K562 (cell line): Measurements from ENCODE around the gene WNT7B. TPM values are rescaled to one million over a fixed set of nuclear protein-coding genes. Genes with fewer than 3 reads are reported as not detected.

Experiments used
- GABPB1 ChIP-seq: sonication (generic); formaldehyde crosslinking; IDR thresholded peaks from 2 replicates; pipeline ENCODE4 v1.8.0; 2022; ENCODE audit warnings: mild to moderate bottlenecking, missing genetic modification reagents
- HDAC2 ChIP-seq: fragments of 450-650 bp; IDR thresholded peaks from 2 replicates; pipeline ENCODE4 v1.6.1; 2016; ENCODE audit warnings: mild to moderate bottlenecking
- ILF3 ChIP-seq: fragments of 450-650 bp; IDR thresholded peaks from 2 replicates; pipeline ENCODE4 v1.6.1; 2018; ENCODE audit warnings: antibody characterized with exemption, mild to moderate bottlenecking, moderate library complexity, borderline replicate concordance
- MAFK ChIP-seq: IDR thresholded peaks from 2 replicates; pipeline ENCODE4 v1.6.1; 2011; ENCODE audit warnings: low read length, improper control_type of control experiment
- REST ChIP-seq, 2 experiments: fragments of 450-650 bp; formaldehyde crosslinking in 1 of 2; IDR thresholded peaks; 2 replicates each; pipeline versions ENCODE4 v1.4.0 to v1.6.1; 2014 to 2020; ENCODE audit warnings: mild to moderate bottlenecking in 2 of 2, borderline replicate concordance in 1 of 2, low read depth in 1 of 2
- SMC3 ChIP-seq: conservative IDR thresholded peaks from 2 replicates; pipeline ENCODE4 v1.6.1; 2011; ENCODE audit warnings: low read depth, low read length, improper control_type of control experiment; ENCODE audit not compliant: insufficient read depth
- VEZF1 ChIP-seq: fragments of 200-800 bp; sonication (Bioruptor generic); IDR thresholded peaks from 2 replicates; pipeline ENCODE4 v1.6.1; 2017; ENCODE audit warnings: missing genetic modification characterization, missing compliant biosample characterization
- ZFP36 ChIP-seq: fragments of 150-350 bp; IDR thresholded peaks from 2 replicates; pipeline ENCODE4 v1.6.1; 2018; ENCODE audit warnings: low read length, low read depth; ENCODE audit not compliant: partially characterized antibody
- polyA plus RNA-seq, 8 experiments: library from polyadenylated mRNA; depleted of rRNA in 4 of 8; stranded (reverse) in 5 of 8; unstranded in 3 of 8; fragments of >200 nt; fragmentation: Nextera tagmentation in 2 of 8; fragmentation: Illumina TruSeq in 1 of 8; extraction: Ambion mirVana in 2 of 8; extraction: Trizol in 1 of 8; gene quantifications; 2 replicates each; pipeline versions ENCODE4 v1.2.1 to v1.2.3, GENCODE V29; 2011 to 2014; ENCODE audit warnings: inconsistent platforms in 1 of 8, missing spikeins in 1 of 8
- total RNA-seq, 7 experiments: library from RNA; depleted of rRNA in 6 of 7; stranded (reverse); fragments of >200 nt in 6 of 7; fragmentation: Illumina TruSeq in 2 of 7; extraction: Trizol in 2 of 7; gene quantifications; 2 replicates each; pipeline versions ENCODE4 v1.2.1 to v1.2.3, GENCODE V29; 2011 to 2021; ENCODE audit warnings: low replicate concordance in 1 of 7
- TF ChIP-seq, protein P1 (sequence below), 3 experiments: IDR thresholded peaks in 2 of 3; conservative IDR thresholded peaks in 1 of 3; 2 replicates each; pipeline ENCODE4 v1.5.1; 2011 to 2012; ENCODE audit warnings: low read length in 3 of 3, mild to moderate bottlenecking in 3 of 3, control low read depth in 2 of 3, improper control_type of control experiment in 1 of 3, inconsistent platforms in 1 of 3, low read depth in 1 of 3, mixed read lengths in 1 of 3, moderate library complexity in 1 of 3; ENCODE audit not compliant: insufficient read depth in 2 of 3
- TF ChIP-seq, protein P2 (sequence below): sonication (generic); formaldehyde crosslinking; IDR thresholded peaks from 2 replicates; pipeline ENCODE4 v1.8.0; 2022; ENCODE audit warnings: mild to moderate bottlenecking, missing genetic modification reagents

WNT7B gene
- total and polyA plus RNA-seq, 9 of the 15 experiments (the other 6 are each of a cell fraction or from before 2014, with no cell fraction given), result not detected

DNA sequence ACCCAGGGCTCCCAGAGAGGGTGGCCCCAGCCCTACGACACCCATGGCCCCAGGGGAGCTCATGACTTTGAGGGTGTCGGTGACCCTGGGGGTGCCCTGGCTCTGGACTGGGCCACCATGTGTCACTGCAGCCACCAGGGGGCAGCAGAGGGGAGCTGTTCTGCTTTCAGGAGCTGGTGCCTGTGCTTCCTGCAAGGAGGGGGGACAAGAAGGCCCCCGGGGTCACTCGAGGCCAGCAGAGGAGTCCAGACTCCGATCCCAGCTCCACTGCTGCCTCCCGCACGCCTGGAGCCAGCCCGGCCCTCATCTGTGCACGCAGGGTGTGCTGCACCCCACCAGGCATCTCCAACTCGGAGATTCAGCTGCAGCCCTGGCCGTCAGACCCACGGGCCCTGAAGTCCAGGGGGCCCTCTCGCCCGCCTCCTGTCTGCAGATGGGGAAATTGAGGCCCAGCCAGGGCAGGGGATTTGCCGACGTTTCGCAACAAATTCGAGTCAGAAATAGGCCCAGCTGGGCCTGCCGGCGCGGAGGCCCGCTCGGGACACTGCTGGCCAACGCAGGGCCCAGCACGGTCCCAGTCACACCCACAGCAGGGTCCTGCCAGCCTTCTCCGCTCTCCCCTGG, 29.5 kb upstream of the WNT7B start (continued):
- TF ChIP-seq, protein P1, sequence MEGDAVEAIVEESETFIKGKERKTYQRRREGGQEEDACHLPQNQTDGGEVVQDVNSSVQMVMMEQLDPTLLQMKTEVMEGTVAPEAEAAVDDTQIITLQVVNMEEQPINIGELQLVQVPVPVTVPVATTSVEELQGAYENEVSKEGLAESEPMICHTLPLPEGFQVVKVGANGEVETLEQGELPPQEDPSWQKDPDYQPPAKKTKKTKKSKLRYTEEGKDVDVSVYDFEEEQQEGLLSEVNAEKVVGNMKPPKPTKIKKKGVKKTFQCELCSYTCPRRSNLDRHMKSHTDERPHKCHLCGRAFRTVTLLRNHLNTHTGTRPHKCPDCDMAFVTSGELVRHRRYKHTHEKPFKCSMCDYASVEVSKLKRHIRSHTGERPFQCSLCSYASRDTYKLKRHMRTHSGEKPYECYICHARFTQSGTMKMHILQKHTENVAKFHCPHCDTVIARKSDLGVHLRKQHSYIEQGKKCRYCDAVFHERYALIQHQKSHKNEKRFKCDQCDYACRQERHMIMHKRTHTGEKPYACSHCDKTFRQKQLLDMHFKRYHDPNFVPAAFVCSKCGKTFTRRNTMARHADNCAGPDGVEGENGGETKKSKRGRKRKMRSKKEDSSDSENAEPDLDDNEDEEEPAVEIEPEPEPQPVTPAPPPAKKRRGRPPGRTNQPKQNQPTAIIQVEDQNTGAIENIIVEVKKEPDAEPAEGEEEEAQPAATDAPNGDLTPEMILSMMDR (IDR thresholded peaks at IDR 0.05 in 2 of 3, conservative IDR thresholded peaks at IDR 0.05 in 1 of 3; ENCODE audit: insufficient read depth in 2 of 3, low read depth in 1 of 3, low read length in 3 of 3), result peak; percentile 82 to 90 (median 83)
- peak; percentile 39; the same call in 1 of the 2 replicates for TF ChIP-seq GABPB1 (CRISPR knock-in tag)
- TF ChIP-seq REST (IDR thresholded peaks at IDR 0.05; ENCODE audit: borderline replicate concordance), result peak; percentile 86
- TF ChIP-seq REST (CRISPR knock-in tag; IDR thresholded peaks at IDR 0.05; ENCODE audit: low read depth), result no peak
- TF ChIP-seq MAFK, result no peak
- peak; percentile 91 for TF ChIP-seq SMC3
- TF ChIP-seq, protein P2, sequence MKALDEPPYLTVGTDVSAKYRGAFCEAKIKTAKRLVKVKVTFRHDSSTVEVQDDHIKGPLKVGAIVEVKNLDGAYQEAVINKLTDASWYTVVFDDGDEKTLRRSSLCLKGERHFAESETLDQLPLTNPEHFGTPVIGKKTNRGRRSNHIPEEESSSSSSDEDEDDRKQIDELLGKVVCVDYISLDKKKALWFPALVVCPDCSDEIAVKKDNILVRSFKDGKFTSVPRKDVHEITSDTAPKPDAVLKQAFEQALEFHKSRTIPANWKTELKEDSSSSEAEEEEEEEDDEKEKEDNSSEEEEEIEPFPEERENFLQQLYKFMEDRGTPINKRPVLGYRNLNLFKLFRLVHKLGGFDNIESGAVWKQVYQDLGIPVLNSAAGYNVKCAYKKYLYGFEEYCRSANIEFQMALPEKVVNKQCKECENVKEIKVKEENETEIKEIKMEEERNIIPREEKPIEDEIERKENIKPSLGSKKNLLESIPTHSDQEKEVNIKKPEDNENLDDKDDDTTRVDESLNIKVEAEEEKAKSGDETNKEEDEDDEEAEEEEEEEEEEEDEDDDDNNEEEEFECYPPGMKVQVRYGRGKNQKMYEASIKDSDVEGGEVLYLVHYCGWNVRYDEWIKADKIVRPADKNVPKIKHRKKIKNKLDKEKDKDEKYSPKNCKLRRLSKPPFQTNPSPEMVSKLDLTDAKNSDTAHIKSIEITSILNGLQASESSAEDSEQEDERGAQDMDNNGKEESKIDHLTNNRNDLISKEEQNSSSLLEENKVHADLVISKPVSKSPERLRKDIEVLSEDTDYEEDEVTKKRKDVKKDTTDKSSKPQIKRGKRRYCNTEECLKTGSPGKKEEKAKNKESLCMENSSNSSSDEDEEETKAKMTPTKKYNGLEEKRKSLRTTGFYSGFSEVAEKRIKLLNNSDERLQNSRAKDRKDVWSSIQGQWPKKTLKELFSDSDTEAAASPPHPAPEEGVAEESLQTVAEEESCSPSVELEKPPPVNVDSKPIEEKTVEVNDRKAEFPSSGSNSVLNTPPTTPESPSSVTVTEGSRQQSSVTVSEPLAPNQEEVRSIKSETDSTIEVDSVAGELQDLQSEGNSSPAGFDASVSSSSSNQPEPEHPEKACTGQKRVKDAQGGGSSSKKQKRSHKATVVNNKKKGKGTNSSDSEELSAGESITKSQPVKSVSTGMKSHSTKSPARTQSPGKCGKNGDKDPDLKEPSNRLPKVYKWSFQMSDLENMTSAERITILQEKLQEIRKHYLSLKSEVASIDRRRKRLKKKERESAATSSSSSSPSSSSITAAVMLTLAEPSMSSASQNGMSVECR (CRISPR knock-in tag), result no peak
- no peak for TF ChIP-seq HDAC2
- TF ChIP-seq ZFP36, result no peak
- TF ChIP-seq ILF3, result no peak
- TF ChIP-seq VEZF1 (CRISPR knock-in tag), result peak; percentile 89
- TF ChIP-seq, all 486 proteins: peak for 15
